ENCODE measurements around the gene HNRNPA3. TPM values are rescaled to one million over a fixed set of nuclear protein-coding genes. Genes with fewer than 3 reads are reported as not detected.

HNRNPA3 gene
- total and polyA plus RNA-seq, 8 donors: 151 to 688 (median 547) TPM

DNA sequence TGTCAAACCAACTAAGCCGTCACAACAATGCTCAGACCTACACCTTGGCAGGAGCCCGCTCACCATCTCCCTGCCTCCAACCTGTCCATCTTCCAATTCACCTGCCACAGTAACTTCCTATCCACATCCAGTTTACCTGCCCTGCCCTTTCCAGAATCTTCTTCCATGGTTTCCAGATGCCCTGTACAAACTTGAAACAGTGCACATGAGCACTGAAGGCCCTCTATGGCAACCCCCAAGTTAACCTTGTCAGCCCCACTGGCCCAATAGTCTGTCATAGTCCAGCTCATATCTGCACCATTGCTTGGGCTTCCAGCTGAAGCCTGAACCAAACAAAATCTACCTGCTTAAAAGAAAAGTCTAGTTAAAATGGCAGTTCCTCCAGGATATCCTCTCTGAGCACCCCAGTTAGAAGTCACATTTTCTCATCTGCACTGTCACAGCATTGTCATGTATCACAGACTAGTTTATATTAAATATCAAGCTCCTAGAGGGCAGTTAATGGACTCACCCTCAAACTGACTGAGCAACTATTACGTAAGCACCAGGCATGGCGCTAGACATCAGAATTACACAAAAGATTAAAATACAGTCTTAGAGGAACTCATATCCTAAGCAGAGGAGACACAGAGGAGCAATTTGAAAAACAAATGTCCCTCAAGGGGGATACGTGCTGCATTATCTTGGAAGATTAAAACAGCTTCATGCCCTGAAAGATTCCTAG is 40.4 kb downstream of the HNRNPA3 start:
- TF ChIP-seq, protein P1, sequence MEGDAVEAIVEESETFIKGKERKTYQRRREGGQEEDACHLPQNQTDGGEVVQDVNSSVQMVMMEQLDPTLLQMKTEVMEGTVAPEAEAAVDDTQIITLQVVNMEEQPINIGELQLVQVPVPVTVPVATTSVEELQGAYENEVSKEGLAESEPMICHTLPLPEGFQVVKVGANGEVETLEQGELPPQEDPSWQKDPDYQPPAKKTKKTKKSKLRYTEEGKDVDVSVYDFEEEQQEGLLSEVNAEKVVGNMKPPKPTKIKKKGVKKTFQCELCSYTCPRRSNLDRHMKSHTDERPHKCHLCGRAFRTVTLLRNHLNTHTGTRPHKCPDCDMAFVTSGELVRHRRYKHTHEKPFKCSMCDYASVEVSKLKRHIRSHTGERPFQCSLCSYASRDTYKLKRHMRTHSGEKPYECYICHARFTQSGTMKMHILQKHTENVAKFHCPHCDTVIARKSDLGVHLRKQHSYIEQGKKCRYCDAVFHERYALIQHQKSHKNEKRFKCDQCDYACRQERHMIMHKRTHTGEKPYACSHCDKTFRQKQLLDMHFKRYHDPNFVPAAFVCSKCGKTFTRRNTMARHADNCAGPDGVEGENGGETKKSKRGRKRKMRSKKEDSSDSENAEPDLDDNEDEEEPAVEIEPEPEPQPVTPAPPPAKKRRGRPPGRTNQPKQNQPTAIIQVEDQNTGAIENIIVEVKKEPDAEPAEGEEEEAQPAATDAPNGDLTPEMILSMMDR (IDR thresholded peaks at IDR 0.05): no peak
- Histone ChIP-seq H3K27me3 (no peaks in the 10 kb centered on the region), H3K4me3 (no peak overlapping the region), H3K27ac (peak overlapping the region; percentile 74 to 85), H3K9me3 (no peaks in the 10 kb centered on the region), H3K36me3 (no peaks in the 10 kb centered on the region), H3K4me1 (peaks cover 39 to 96% of the 10 kb centered on the region in 2 donors)
- intact Hi-C loops (cut with DNase I): no loop called here
- ATAC-seq (no peak), DNase-seq (no peak)

GRCh38 chr2:177253704-177254103 is 41.1 kb downstream of the HNRNPA3 start:
- Histone ChIP-seq H3K4me3 (no peak overlapping the region), H3K27me3 (no peaks in the 10 kb centered on the region), H3K27ac (peak overlapping the region in 1 of 2 donors; percentile 85), H3K9me3 (no peaks in the 10 kb centered on the region), H3K36me3 (no peaks in the 10 kb centered on the region), H3K4me1 (peaks cover 39 to 95% of the 10 kb centered on the region in 2 donors)
- TF ChIP-seq, protein P1 (IDR thresholded peaks at IDR 0.05): no peak
- DNase-seq: no peak
- intact Hi-C loops (cut with DNase I): no loop called here
- ATAC-seq: no peak

DNA sequence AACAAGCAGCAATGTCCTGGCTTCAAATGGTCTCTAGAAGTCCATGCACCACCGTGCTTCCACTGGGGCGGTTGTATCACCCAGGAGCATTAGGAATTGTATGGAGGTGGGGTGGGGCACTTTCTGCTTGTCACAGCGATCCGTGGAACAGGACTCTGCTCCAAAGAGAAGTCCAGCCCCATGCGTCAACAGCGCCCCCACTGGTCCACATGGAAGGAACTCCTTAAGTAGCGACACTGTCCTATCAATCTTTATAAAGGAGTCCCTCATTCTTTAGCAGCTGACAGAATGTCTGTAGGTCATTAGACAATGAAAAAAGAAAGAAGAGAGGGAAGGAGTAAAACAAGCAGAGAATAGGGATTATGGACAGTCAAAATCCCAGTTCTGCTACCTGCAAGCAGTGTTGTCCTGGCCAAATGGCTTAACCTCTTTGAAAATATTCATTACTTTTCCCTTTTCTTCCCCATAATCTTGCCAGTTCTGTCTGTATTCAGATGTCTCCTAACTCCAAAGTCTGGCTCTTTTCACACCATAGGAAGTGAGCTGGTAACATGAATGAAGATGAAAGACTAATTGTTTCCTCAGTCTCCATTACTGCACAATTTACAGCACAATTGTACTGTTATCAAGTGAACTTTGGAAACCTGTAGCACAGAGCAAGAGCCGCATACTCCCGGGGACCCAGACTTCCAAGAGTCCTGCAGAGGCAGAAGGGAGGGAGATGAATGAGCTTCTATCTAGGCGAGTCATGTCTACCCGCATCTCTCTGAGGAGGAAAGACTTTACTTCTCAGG is 42.0 kb downstream of the HNRNPA3 start:
- Histone ChIP-seq H3K27ac (peak overlapping the region in 1 of 2 donors; percentile 4), H3K9me3 (no peaks in the 10 kb centered on the region), H3K36me3 (no peaks in the 10 kb centered on the region), H3K4me3 (no peak overlapping the region), H3K27me3 (no peaks in the 10 kb centered on the region), H3K4me1 (peaks cover 39 to 99% of the 10 kb centered on the region in 2 donors)
- intact Hi-C loops (cut with DNase I): no loop called here
- DNase-seq: peak in 1 of 4 donors; percentile 72
- peak; percentile 6 for ATAC-seq
- TF ChIP-seq, protein P1 (IDR thresholded peaks at IDR 0.05): peak in 1 of 2 donors; percentile 17

DNA sequence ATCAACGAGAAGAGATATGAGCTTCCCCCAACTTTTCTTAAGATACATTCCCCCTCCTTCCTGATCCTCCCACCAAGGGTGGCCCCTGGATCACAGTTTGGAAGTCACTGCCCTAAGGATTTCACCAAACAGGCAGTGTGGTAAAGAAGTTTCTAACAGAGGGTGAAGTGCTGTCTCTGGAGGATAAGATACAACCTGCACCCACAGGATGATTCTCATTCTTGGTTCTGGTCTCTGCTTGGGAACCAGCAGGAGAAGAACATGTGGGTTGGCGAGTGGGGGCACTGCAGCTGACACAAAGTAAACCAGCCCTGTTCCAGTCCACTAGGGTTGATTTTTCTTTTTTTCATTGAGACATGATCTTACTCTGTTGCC is 42.6 kb downstream of the HNRNPA3 start:
- ATAC-seq: no peak
- Histone ChIP-seq H3K9me3 (no peaks in the 10 kb centered on the region), H3K27me3 (no peaks in the 10 kb centered on the region), H3K27ac (peak overlapping the region in 1 of 2 donors; percentile 4), H3K4me3 (no peak overlapping the region), H3K36me3 (no peaks in the 10 kb centered on the region), H3K4me1 (peaks cover 39 to 99% of the 10 kb centered on the region in 2 donors)
- TF ChIP-seq, protein P1 (IDR thresholded peaks at IDR 0.05): no peak
- intact Hi-C loops (cut with DNase I): no loop called here
- no peak for DNase-seq

GRCh38 chr2:177256026-177256425 is 43.4 kb downstream of the HNRNPA3 start:
- intact Hi-C loops (cut with DNase I): no loop called here
- no peak overlapping the region for H3K4me3 ChIP-seq
- DNase-seq (no peak), ATAC-seq (no peak)
- H3K9me3 ChIP-seq: no peaks in the 10 kb centered on the region
- peak overlapping the region in 1 of 2 donors; percentile 4 for H3K27ac ChIP-seq
- TF ChIP-seq, protein P1 (IDR thresholded peaks at IDR 0.05): no peak
- no peaks in the 10 kb centered on the region for H3K27me3 ChIP-seq
- H3K4me1 ChIP-seq: peaks cover 40 to 99% of the 10 kb centered on the region in 2 donors
- H3K36me3 ChIP-seq: no peaks in the 10 kb centered on the region

Measured in left lung (tissue), 10 donors.